ENCODE measurements around the gene LNX1. TPM values are rescaled to one million over a fixed set of nuclear protein-coding genes. Genes with fewer than 3 reads are reported as not detected.

The LNX1 gene
- total and polyA plus RNA-seq, 9 donors: 2.4 to 5.1 (median 2.8) TPM

DNA sequence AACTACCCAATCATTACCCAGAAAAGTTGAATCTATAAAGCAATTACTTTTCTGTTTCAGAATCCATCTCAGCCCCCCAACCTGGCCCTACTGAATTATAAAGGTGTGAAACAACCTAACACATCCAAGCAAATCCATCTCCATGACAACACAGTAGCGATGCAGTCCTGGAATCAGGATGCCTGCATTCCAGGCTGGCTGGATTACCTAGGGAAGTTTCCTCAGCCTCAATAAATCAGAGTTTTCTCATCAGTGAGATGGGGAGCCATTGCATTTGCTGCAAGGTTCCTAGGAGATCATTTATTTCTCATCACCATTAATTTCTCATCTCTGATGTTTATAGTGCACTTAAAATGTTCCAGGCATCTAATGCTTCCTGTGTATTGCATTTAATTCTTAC, 46.0 kb downstream of the LNX1 start:
- DNase-seq: no peak
- WGBS (ENCODE audit: insufficient coverage): 60% methylated on average over 1 of the region's 1 CpG
- Histone ChIP-seq H3K36me3 (ENCODE audit: control insufficient read depth, insufficient read depth, low read length) (no peaks in the 10 kb centered on the region), H3K4me1 (ENCODE audit: control insufficient read depth, insufficient read depth, low read length) (peaks cover 11% of the 10 kb centered on the region), H3K4me3 (ENCODE audit: low read length) (no peak overlapping the region), H3K9me3 (replicated peaks; ENCODE audit: control insufficient read depth, low read depth, low read length) (no peaks in the 10 kb centered on the region), H3K27me3 (ENCODE audit: control insufficient read depth, insufficient read depth, low read length) (no peaks in the 10 kb centered on the region), H3K27ac (ENCODE audit: low read length) (no peak overlapping the region)

DNA sequence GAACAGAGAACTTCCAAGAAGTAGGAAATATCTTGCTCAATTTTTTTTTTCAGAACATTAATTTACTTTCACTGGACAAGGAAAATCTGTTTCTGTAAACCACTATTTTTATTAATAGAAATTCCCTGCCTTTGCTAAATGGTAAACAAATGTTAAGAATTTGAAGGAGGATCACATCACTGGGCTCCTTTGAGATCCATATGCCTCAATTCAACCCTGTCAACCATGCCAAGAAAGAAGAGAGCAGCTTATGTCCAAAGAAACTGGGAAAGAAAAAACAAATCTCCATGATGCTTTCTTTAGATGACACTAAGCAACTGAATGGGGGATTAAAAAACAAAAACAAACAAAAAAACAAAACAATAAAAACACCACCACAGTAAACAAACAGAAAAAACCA, 47.7 kb downstream of the LNX1 start:
- Histone ChIP-seq H3K9me3 (replicated peaks; ENCODE audit: control insufficient read depth, low read depth, low read length) (no peaks in the 10 kb centered on the region), H3K4me1 (ENCODE audit: control insufficient read depth, insufficient read depth, low read length) (peaks cover 19% of the 10 kb centered on the region), H3K36me3 (ENCODE audit: control insufficient read depth, insufficient read depth, low read length) (no peaks in the 10 kb centered on the region), H3K4me3 (ENCODE audit: low read length) (no peak overlapping the region), H3K27ac (ENCODE audit: low read length) (peak overlapping the region; percentile 83), H3K27me3 (ENCODE audit: control insufficient read depth, insufficient read depth, low read length) (no peaks in the 10 kb centered on the region)
- DNase-seq: peak; percentile 93

DNA sequence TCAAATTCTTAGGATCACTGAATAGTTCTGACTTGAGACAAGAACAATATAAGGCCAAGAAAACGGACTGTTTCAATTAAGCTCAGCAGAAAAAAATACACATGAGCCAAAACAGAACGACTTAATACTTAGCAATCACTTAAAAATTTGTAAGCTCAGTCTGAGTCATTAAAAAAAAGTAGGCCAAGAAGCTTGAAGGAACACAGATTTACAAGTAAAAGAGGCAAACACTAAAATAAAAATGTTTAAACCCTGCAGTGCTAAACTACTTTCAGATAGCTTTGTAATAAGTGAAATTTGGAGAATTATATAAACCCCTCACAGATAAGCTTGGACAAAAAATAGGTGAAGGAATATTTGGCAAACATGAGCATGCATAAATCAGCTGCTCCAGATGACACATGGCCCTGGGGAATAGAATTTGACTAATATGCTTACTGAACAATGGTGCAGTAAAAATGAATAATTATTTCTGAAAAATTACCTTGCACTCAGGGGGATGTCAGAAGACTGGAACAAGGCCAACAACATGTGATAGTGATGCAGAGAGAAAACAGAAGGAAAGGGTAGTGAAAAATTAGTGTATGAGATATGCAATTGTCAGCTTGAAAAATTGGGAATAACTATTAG, 49.6 kb downstream of the LNX1 start:
- Histone ChIP-seq H3K9me3 (replicated peaks; ENCODE audit: control insufficient read depth, low read depth, low read length) (no peaks in the 10 kb centered on the region), H3K4me3 (ENCODE audit: low read length) (no peak overlapping the region), H3K27me3 (ENCODE audit: control insufficient read depth, insufficient read depth, low read length) (no peaks in the 10 kb centered on the region), H3K4me1 (ENCODE audit: control insufficient read depth, insufficient read depth, low read length) (peaks cover 26% of the 10 kb centered on the region), H3K36me3 (ENCODE audit: control insufficient read depth, insufficient read depth, low read length) (no peaks in the 10 kb centered on the region), H3K27ac (ENCODE audit: low read length) (peak overlapping the region; percentile 83)
- no CpG with 5 or more reads among the region's 2 CpGs for WGBS (ENCODE audit: insufficient coverage)
- DNase-seq: peak; percentile 96

DNA sequence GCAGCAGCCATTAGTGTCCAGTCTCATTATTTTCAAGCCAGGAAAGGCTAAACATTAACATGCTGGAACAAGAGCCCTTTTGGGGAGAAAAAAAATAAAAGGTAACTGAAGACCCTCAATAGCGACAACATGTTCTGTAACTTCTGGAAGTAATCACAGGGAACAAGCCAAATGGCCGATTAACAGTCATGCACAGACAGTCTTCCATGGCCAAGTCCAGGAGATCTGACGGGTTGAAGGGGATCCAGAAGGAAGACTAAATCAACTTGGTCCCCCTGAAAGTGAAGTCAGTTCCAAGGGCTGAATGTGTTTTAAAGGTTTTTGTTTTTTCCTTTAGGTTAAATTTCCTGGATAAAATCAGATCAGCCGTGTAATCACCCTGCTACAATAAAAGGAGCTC, 52.5 kb downstream of the LNX1 start:
- DNase-seq: peak; percentile 95
- 33% methylated on average over 3 of the region's 4 CpGs for WGBS (ENCODE audit: insufficient coverage)
- Histone ChIP-seq H3K27me3 (ENCODE audit: control insufficient read depth, insufficient read depth, low read length) (no peaks in the 10 kb centered on the region), H3K27ac (ENCODE audit: low read length) (peak overlapping the region; percentile 78), H3K36me3 (ENCODE audit: control insufficient read depth, insufficient read depth, low read length) (no peaks in the 10 kb centered on the region), H3K4me1 (ENCODE audit: control insufficient read depth, insufficient read depth, low read length) (peaks cover 26% of the 10 kb centered on the region), H3K4me3 (ENCODE audit: low read length) (no peak overlapping the region), H3K9me3 (replicated peaks; ENCODE audit: control insufficient read depth, low read depth, low read length) (no peaks in the 10 kb centered on the region)

DNA sequence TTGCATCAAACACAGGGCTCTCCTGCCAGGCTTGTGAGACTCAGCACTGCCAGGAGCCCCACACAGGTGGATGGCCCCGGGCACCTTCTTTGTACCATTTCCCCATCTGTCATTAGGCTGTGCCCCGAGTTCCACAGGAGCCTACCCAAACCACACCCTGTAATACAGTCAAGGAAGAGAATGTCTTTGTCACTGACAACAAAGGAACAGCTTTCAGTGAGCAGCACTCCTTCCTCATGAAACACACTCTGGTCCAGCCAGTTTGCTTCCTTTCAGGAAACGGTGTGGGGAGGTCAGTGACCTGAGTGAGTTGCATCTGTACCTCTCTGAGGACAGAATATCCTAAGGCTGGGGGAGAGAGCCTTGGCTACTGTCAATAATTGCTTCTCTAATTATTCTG, 53.7 kb downstream of the LNX1 start:
- DNase-seq: no peak
- Histone ChIP-seq H3K4me3 (ENCODE audit: low read length) (no peak overlapping the region), H3K27ac (ENCODE audit: low read length) (no peak overlapping the region), H3K36me3 (ENCODE audit: control insufficient read depth, insufficient read depth, low read length) (no peaks in the 10 kb centered on the region), H3K9me3 (replicated peaks; ENCODE audit: control insufficient read depth, low read depth, low read length) (no peaks in the 10 kb centered on the region), H3K4me1 (ENCODE audit: control insufficient read depth, insufficient read depth, low read length) (peaks cover 22% of the 10 kb centered on the region), H3K27me3 (ENCODE audit: control insufficient read depth, insufficient read depth, low read length) (no peaks in the 10 kb centered on the region)
- WGBS (ENCODE audit: insufficient coverage): 90% methylated on average over 2 of the region's 3 CpGs

DNA sequence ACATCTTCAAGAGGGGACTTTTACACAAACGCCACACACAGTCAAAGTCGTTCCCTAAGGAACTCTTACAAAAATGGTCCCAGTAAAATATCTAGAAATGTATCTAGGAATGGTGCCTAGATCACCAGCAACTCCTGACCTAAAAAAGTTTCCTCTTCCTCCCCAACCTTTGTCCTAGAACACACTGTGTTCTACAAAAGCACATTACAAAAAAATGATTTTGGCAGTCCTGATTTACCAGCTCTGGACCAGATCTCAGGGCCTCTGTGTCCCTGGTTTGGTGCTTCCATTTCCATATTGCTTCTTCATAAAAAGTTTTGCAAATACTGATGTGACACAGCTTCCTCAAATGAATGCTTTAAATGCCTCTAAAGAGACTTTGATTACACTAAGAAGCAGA, 55.0 kb downstream of the LNX1 start:
- Histone ChIP-seq H3K36me3 (ENCODE audit: control insufficient read depth, insufficient read depth, low read length) (no peaks in the 10 kb centered on the region), H3K9me3 (replicated peaks; ENCODE audit: control insufficient read depth, low read depth, low read length) (no peaks in the 10 kb centered on the region), H3K4me1 (ENCODE audit: control insufficient read depth, insufficient read depth, low read length) (peaks cover 17% of the 10 kb centered on the region), H3K27me3 (ENCODE audit: control insufficient read depth, insufficient read depth, low read length) (no peaks in the 10 kb centered on the region), H3K27ac (ENCODE audit: low read length) (no peak overlapping the region), H3K4me3 (ENCODE audit: low read length) (no peak overlapping the region)
- no CpG with 5 or more reads among the region's 2 CpGs for WGBS (ENCODE audit: insufficient coverage)
- no peak for DNase-seq

DNA sequence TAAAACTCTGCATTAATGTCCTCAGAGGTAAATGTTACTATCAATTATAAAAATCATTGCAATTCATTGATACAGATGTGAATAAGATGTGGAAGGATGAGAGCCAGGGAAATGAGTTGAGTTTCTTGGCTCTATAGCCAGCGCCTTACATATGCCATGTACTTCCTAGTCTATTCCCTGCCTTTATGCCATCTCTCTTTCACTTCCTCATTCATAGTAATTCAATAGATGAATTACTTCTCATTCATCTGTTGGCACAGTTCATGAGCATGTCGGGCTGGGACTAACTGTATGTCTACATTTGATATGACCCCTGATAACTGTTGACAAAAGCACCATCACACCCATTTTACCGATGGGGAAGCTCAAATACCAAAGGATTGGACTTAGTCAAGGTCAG, 55.7 kb downstream of the LNX1 start:
- 83% methylated on average over 2 of the region's 3 CpGs for WGBS (ENCODE audit: insufficient coverage)
- Histone ChIP-seq H3K27me3 (ENCODE audit: control insufficient read depth, insufficient read depth, low read length) (no peaks in the 10 kb centered on the region), H3K27ac (ENCODE audit: low read length) (no peak overlapping the region), H3K4me1 (ENCODE audit: control insufficient read depth, insufficient read depth, low read length) (peaks cover 17% of the 10 kb centered on the region), H3K36me3 (ENCODE audit: control insufficient read depth, insufficient read depth, low read length) (no peaks in the 10 kb centered on the region), H3K4me3 (ENCODE audit: low read length) (no peak overlapping the region), H3K9me3 (replicated peaks; ENCODE audit: control insufficient read depth, low read depth, low read length) (no peaks in the 10 kb centered on the region)
- DNase-seq: no peak

DNA sequence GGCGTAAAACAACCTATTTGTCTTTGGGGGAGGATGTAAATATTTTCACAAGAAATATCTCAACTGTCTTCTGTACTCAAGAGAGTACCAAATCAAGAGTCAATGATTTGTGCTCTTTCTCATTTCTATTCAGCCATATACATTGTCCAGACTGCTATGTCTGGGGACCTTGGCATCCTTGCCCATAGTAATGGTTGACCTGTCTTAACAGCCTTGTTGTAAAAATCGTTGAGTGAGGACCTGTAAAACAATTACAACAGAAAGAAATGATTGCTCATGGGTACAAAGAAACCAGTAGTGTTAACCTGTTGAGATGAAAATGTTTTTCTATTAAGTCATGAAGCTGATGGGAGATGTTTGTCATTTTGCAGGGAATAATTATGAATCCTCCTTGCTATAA, 56.6 kb downstream of the LNX1 start:
- Histone ChIP-seq H3K36me3 (ENCODE audit: control insufficient read depth, insufficient read depth, low read length) (no peaks in the 10 kb centered on the region), H3K27me3 (ENCODE audit: control insufficient read depth, insufficient read depth, low read length) (no peaks in the 10 kb centered on the region), H3K9me3 (replicated peaks; ENCODE audit: control insufficient read depth, low read depth, low read length) (no peaks in the 10 kb centered on the region), H3K4me3 (ENCODE audit: low read length) (no peak overlapping the region), H3K27ac (ENCODE audit: low read length) (no peak overlapping the region), H3K4me1 (ENCODE audit: control insufficient read depth, insufficient read depth, low read length) (peaks cover 16% of the 10 kb centered on the region)
- no peak for DNase-seq
- WGBS (ENCODE audit: insufficient coverage): no CpG with 5 or more reads among the region's 2 CpGs

DNA sequence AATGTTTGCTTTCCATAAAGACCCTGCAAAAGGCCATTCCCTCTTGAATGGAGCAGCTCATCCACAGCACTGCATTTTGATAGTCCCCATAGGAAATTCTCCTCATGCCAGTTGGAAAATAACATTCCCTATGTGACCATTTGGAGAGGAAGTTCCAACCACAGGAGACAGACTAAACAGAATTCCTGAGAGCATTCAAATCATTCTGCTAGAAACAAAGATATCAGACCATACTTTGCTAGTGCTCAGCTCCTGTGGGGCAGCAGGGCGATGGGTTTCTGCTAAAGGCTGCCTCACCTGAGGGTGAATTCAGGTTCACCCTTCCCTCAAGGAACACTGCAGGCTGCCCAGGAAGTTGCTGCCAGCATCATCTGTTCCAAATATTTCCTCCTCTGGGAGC, 58.8 kb downstream of the LNX1 start:
- Histone ChIP-seq H3K27me3 (ENCODE audit: control insufficient read depth, insufficient read depth, low read length) (no peaks in the 10 kb centered on the region), H3K4me3 (ENCODE audit: low read length) (no peak overlapping the region), H3K9me3 (replicated peaks; ENCODE audit: control insufficient read depth, low read depth, low read length) (no peaks in the 10 kb centered on the region), H3K27ac (ENCODE audit: low read length) (no peak overlapping the region), H3K36me3 (ENCODE audit: control insufficient read depth, insufficient read depth, low read length) (no peaks in the 10 kb centered on the region), H3K4me1 (ENCODE audit: control insufficient read depth, insufficient read depth, low read length) (peaks cover 2% of the 10 kb centered on the region)
- no peak for DNase-seq
- 63% methylated on average over 1 of the region's 1 CpG for WGBS (ENCODE audit: insufficient coverage)

DNA sequence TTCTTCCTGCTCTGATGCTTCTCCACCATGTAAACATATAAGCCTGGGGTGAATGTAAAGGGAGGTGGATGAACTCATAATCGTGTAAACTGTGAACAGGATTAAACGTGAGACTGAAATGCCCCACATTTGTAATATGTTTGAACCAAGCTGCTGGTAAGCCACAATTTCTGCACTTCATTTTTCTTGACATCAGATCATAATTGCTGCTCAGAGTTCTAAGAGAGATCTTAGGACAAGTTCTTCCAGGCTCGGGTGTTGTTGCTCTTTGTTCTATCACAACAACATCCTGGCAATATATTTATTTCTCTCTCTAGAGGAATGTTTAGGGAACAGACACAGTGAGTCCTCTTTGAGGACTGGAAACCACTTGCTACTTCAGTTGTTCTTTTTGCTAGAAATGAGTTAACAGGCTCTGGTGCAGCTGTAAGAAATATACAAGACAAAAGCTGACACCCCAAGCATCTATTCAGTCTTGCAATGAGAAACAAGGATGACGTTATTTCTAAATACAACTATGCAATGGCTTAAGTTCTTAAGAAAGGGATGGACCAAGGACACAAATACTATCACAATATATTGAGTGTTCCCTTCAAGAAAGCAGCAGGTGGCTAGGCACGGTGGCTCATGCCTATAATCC, 59.6 kb downstream of the LNX1 start:
- no peaks in the 10 kb centered on the region for H3K9me3 ChIP-seq (replicated peaks; ENCODE audit: control insufficient read depth, low read depth, low read length)
- peaks cover 2% of the 10 kb centered on the region for H3K4me1 ChIP-seq (ENCODE audit: control insufficient read depth, insufficient read depth, low read length)
- no peak overlapping the region for H3K4me3 ChIP-seq (ENCODE audit: low read length)
- no peaks in the 10 kb centered on the region for H3K36me3 ChIP-seq (ENCODE audit: control insufficient read depth, insufficient read depth, low read length)
- H3K27ac ChIP-seq (ENCODE audit: low read length): no peak overlapping the region
- H3K27me3 ChIP-seq (ENCODE audit: control insufficient read depth, insufficient read depth, low read length): peaks cover 3% of the 10 kb centered on the region
- WGBS (ENCODE audit: insufficient coverage): 60% methylated on average over 1 of the region's 5 CpGs
- DNase-seq: no peak

DNA sequence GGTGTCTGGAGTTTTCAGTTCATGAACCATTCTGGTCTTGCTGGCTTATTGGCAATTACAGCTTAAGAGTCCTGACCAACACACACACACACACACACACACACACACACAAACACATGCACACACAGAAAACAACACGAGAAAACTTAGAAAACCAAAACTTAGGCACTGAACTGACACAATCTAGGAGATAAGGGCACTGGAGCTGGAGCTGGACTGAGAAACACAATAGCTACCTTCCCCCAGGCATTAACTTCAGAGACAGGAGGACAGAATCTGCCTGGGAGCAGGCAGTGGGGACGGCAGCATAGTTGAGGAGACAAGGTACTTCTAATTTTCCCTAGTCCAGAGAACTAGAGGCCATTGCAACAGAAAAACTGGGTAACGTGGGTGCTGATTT, 62.3 kb downstream of the LNX1 start:
- H3K4me3 ChIP-seq (ENCODE audit: low read length): no peak overlapping the region
- H3K27ac ChIP-seq (ENCODE audit: low read length): no peak overlapping the region
- WGBS (ENCODE audit: insufficient coverage): 80% methylated on average over 1 of the region's 3 CpGs
- no peak for DNase-seq
- H3K27me3 ChIP-seq (ENCODE audit: control insufficient read depth, insufficient read depth, low read length): peaks cover 3% of the 10 kb centered on the region
- no peaks in the 10 kb centered on the region for H3K36me3 ChIP-seq (ENCODE audit: control insufficient read depth, insufficient read depth, low read length)
- peaks cover 2% of the 10 kb centered on the region for H3K4me1 ChIP-seq (ENCODE audit: control insufficient read depth, insufficient read depth, low read length)
- H3K9me3 ChIP-seq (replicated peaks; ENCODE audit: control insufficient read depth, low read depth, low read length): no peaks in the 10 kb centered on the region

Measured in muscle of leg (tissue), 11 donors.